Cardiac muscle cell (in vitro differentiated cells and primary cell): ENCODE measurements around the gene IFT172. TPM values are rescaled to one million over a fixed set of nuclear protein-coding genes. Genes with fewer than 3 reads are reported as not detected.
A peak's percentile ranks its signal among the peaks of the same experiment; 100 is the strongest.

Experiments used
- DNase-seq, 2 donors: peaks; one replicate each; pipeline versions ENCODE4 v3.0.0 to v3.0.0-alpha.2; 2010 to 2017; ENCODE audit warnings: low read depth in 1 of 2, low spot score in 1 of 2
- H3K27ac ChIP-seq: fragments of 200-600 bp; sonication (generic); 2 replicates; pipeline ENCODE4 v1.5.1; 2016
- H3K27me3 ChIP-seq: fragments of 200-600 bp; sonication (generic); 2 replicates; pipeline ENCODE4 v1.6.0; 2016; ENCODE audit warnings: control low read depth
- H3K36me3 ChIP-seq: fragments of 200-600 bp; sonication (generic); 2 replicates; pipeline ENCODE4 v1.5.1; 2016; ENCODE audit warnings: control low read depth
- H3K4me1 ChIP-seq: fragments of 200-600 bp; sonication (generic); 2 replicates; pipeline ENCODE4 v1.8.1; 2017; ENCODE audit warnings: low read depth, mild to moderate bottlenecking, mixed run types
- H3K4me3 ChIP-seq: fragments of 200-600 bp; sonication (generic); 2 replicates; pipeline ENCODE4 v1.5.1; 2016; ENCODE audit warnings: mild to moderate bottlenecking
- H3K9me3 ChIP-seq: fragments of 200-600 bp; sonication (generic); 2 replicates; pipeline ENCODE4 v1.5.1; 2017; ENCODE audit warnings: low read depth, mild to moderate bottlenecking, control low read depth
- CTCF ChIP-seq: IDR thresholded peaks from 2 replicates; pipeline ENCODE4 v1.5.1; 2012; ENCODE audit warnings: low read depth, mild to moderate bottlenecking, low read length
- polyA plus RNA-seq: library from polyadenylated mRNA; unstranded; fragments of >200 nt; fragmentation: Nextera tagmentation; extraction: Ambion mirVana; gene quantifications from 2 replicates; pipeline ENCODE4 v1.2.1, GENCODE V29; 2016
- total RNA-seq: library from RNA; depleted of rRNA; stranded (reverse); fragments of >200 nt; gene quantifications from 2 replicates; pipeline ENCODE4 v1.2.3, GENCODE V29; 2016

Gene IFT172
- total and polyA plus RNA-seq, 2 experiments from 2014 or later = 35.1 to 37.6 TPM

- DNase-seq = no peak
- Histone ChIP-seq H3K4me1 (no peaks in the 10 kb centered on the region), H3K4me3 (no peak overlapping the region), H3K36me3 (no peaks in the 10 kb centered on the region), H3K27me3 (no peaks in the 10 kb centered on the region), H3K27ac (no peak overlapping the region), H3K9me3 (no peaks in the 10 kb centered on the region)
- TF ChIP-seq CTCF = no peak
Measured at GRCh38 chr2:27421660-27422250, 67.8 kb downstream of the IFT172 start.

- no peak for DNase-seq
- Histone ChIP-seq H3K36me3 (no peaks in the 10 kb centered on the region), H3K9me3 (no peaks in the 10 kb centered on the region), H3K4me3 (no peak overlapping the region), H3K27me3 (no peaks in the 10 kb centered on the region), H3K4me1 (no peaks in the 10 kb centered on the region), H3K27ac (no peak overlapping the region)
- no peak for TF ChIP-seq CTCF
Measured at GRCh38 chr2:27420996-27421395, 68.5 kb downstream of the IFT172 start.

GRCh38 chr2:27416151-27416550 is 73.4 kb downstream of the IFT172 start:
- Histone ChIP-seq H3K4me3 (no peak overlapping the region), H3K27ac (no peak overlapping the region), H3K36me3 (no peaks in the 10 kb centered on the region), H3K9me3 (no peaks in the 10 kb centered on the region), H3K27me3 (no peaks in the 10 kb centered on the region), H3K4me1 (no peaks in the 10 kb centered on the region)
- no peak for DNase-seq
- TF ChIP-seq CTCF = no peak

GRCh38 chr2:27412419-27413152 is 77.0 kb downstream of the IFT172 start:
- no peak overlapping the region for H3K27ac ChIP-seq
- TF ChIP-seq CTCF = no peak
- peaks cover 4% of the 10 kb centered on the region for H3K4me1 ChIP-seq
- DNase-seq = no peak
- no peak overlapping the region for H3K4me3 ChIP-seq
- H3K36me3 ChIP-seq = no peaks in the 10 kb centered on the region
- no peaks in the 10 kb centered on the region for H3K27me3 ChIP-seq
- H3K9me3 ChIP-seq = no peaks in the 10 kb centered on the region

- peak within 1 kb of the TSS; percentile 84 for H3K27ac ChIP-seq
- no peaks in the 10 kb centered on the region for H3K36me3 ChIP-seq
- DNase-seq = peak; percentile 95 to 97
- H3K4me3 ChIP-seq = peak within 1 kb of the TSS; percentile 72
- peaks cover 13% of the 10 kb centered on the region for H3K4me1 ChIP-seq
- H3K27me3 ChIP-seq = no peaks in the 10 kb centered on the region
- TF ChIP-seq CTCF = no peak
- no peaks in the 10 kb centered on the region for H3K9me3 ChIP-seq
Measured at GRCh38 chr2:27409321-27410073, 80.0 kb downstream of the IFT172 start, which contains the start of gene PPM1G. Gene PPM1G, minus strand, starts transcription at chr2:27409591. Its CDS starts 169 bp downstream, at chr2:27409422.
